LNCAP (cell line): ENCODE measurements around the gene SHISA6.

Experiments
- CTCF ChIP-seq: fragments of 450-650 bp; IDR thresholded peaks from 2 replicates; pipeline ENCODE4 v1.5.1; 2017; ENCODE audit warnings: mild to moderate bottlenecking

SHISA6 gene

GRCh38 chr17:11490171-11490755 lies 249.2 kb downstream of the SHISA6 start:
- TF ChIP-seq CTCF, result no peak

- no peak for TF ChIP-seq CTCF
Measured at GRCh38 chr17:11492511-11492910, 251.5 kb downstream of the SHISA6 start.

GRCh38 chr17:11493936-11494335 lies 252.9 kb downstream of the SHISA6 start:
- TF ChIP-seq CTCF, result no peak

GRCh38 chr17:11495613-11496012 lies 254.6 kb downstream of the SHISA6 start:
- TF ChIP-seq CTCF, result no peak

- no peak for TF ChIP-seq CTCF
Measured at GRCh38 chr17:11499881-11500280, 258.9 kb downstream of the SHISA6 start.

GRCh38 chr17:11503308-11504035 lies 262.5 kb downstream of the SHISA6 start:
- TF ChIP-seq CTCF, result no peak

GRCh38 chr17:11506635-11507034 lies 265.6 kb downstream of the SHISA6 start:
- TF ChIP-seq CTCF, result no peak
